ENCODE measurements around the gene CCDC187. TPM values are rescaled to one million over a fixed set of nuclear protein-coding genes. Genes with fewer than 3 reads are reported as not detected.

Gene CCDC187
- total RNA-seq, 1 experiment from 2014 or later: 0.41 TPM

- in situ Hi-C loops (cut with HindIII; ENCODE audit: low pct_unique_long_range_greater_than_20kb, low sequenced_read_pairs): no loop called here
- DNase-seq (ENCODE audit: low read depth): no peak
These were observed 37.3 kb upstream of the CCDC187 start for GRCh38 chr9:136341042-136341655.

DNA sequence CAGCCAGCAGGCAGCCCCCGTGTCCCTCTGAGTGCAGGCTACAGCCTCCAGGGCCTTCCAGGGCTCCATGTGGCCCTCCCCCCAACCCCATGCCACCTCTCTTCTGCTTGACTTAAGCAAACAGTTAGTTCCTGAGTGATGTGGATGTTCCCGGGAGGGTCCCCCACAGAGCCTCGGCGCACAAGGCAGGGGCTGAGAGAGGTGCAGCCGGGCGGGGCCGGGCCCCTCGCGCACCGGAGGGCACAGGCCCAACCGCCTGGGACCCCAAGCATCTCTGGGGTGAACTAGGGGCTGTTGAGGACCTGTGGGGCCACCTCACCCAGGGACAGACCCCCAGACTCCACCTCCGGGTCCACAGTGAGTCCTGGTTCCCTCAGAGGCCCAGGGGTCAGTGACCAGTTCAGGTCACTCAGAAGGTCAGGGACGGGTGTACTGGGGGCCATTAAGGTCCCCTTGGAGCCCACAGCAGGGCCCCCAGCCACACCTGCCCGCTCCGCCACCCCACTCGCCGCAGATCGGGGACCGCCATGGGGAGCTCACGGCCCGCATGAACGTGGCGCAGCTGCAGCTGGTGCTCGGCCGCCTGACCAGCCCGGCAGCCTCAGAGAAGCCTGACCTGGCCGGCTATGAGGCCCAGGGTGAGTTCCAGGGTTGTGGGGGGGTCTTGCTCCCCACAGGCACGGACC, 36.6 kb upstream of the CCDC187 start:
- in situ Hi-C loops (cut with HindIII; ENCODE audit: low pct_unique_long_range_greater_than_20kb, low sequenced_read_pairs): no loop called here
- no peak for DNase-seq (ENCODE audit: low read depth)

GRCh38 chr9:136339958-136340310, 36.0 kb upstream of the CCDC187 start:
- in situ Hi-C loops (cut with HindIII; ENCODE audit: low pct_unique_long_range_greater_than_20kb, low sequenced_read_pairs): no loop called here

GRCh38 chr9:136339173-136339957, 35.5 kb upstream of the CCDC187 start:
- peak; percentile 26 for DNase-seq (ENCODE audit: low read depth)
- in situ Hi-C loops (cut with HindIII; ENCODE audit: low pct_unique_long_range_greater_than_20kb, low sequenced_read_pairs): no loop called here

More at GRCh38 chr9:136339958-136340310, 36.0 kb upstream of the CCDC187 start:
- no peak for DNase-seq (ENCODE audit: low read depth)

- in situ Hi-C loops (cut with HindIII; ENCODE audit: low pct_unique_long_range_greater_than_20kb, low sequenced_read_pairs): no loop called here
- no peak for DNase-seq (ENCODE audit: low read depth)
These were observed 34.6 kb upstream of the CCDC187 start for GRCh38 chr9:136338511-136338910.

DNA sequence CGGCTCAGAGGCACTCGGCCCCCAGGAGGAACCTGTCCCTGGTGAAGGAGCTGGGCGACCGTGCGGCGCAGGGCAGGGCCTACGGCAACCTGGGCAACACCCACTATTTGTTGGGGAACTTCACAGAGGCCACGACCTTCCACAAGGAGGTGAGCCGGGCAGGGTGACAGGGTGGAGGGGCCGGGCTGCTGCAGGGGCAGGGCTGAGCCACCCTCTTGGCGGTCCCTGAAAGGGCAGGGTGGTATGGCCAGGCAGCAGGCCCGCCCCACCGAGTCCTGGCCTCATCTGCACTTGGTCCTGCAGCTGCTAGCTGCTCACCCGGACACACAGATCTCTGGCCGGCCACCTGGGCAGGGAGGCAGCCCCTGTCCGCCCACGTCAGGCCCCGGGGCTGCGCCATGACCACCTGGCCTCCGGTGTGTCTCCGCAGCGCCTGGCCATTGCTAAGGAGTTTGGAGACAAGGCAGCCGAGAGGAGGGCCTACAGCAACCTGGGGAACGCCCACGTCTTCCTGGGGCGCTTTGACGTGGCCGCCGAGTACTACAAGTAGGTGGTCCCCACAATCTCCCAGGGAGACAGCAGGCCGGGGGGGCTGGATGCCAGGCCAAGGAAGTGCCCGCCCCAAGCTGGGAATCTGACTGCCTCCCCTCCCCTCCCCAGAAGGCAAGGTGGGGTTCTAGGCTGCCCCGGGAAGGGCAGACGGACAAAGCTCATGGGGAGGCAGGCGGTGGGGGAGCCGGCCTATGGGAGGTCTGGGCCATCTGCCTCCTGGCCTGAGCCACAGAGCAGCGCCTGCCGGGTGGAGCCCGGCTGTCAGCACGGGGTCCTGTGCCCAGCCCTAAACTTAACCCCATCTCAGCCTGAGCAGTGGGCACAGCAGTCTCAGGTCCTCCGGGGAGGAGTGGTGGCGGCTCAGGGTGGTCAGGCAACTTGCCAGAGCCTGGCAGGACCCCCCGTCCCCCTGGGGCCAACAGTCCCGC, 33.8 kb upstream of the CCDC187 start:
- in situ Hi-C loops (cut with HindIII; ENCODE audit: low pct_unique_long_range_greater_than_20kb, low sequenced_read_pairs): no loop called here
- DNase-seq (ENCODE audit: low read depth): no peak

DNA sequence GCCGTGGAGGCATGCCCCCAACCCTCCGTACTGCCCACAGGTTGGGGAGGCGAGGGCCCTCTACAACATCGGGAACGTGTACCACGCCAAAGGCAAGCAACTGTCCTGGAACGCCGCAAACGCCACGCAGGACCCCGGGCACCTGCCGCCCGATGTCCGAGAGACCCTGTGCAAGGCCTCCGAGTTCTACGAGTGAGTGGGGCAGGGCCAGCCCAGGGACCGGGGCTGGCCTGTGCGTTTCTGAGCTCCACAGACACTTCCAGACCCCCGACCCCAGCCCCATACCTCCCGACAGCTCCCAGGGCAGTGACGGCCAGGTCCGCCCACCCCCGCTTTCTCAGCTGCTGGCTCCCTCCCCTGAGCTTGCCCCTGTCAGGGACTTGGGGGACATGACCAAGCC, 33.0 kb upstream of the CCDC187 start:
- in situ Hi-C loops (cut with HindIII; ENCODE audit: low pct_unique_long_range_greater_than_20kb, low sequenced_read_pairs): no loop called here

GRCh38 chr9:136336156-136336870, 32.4 kb upstream of the CCDC187 start:
- in situ Hi-C loops (cut with HindIII; ENCODE audit: low pct_unique_long_range_greater_than_20kb, low sequenced_read_pairs): no loop called here
- no peak for DNase-seq (ENCODE audit: low read depth)

More for the DNA sequence above, 33.0 kb upstream of the CCDC187 start:
- DNase-seq (ENCODE audit: low read depth): no peak

DNA sequence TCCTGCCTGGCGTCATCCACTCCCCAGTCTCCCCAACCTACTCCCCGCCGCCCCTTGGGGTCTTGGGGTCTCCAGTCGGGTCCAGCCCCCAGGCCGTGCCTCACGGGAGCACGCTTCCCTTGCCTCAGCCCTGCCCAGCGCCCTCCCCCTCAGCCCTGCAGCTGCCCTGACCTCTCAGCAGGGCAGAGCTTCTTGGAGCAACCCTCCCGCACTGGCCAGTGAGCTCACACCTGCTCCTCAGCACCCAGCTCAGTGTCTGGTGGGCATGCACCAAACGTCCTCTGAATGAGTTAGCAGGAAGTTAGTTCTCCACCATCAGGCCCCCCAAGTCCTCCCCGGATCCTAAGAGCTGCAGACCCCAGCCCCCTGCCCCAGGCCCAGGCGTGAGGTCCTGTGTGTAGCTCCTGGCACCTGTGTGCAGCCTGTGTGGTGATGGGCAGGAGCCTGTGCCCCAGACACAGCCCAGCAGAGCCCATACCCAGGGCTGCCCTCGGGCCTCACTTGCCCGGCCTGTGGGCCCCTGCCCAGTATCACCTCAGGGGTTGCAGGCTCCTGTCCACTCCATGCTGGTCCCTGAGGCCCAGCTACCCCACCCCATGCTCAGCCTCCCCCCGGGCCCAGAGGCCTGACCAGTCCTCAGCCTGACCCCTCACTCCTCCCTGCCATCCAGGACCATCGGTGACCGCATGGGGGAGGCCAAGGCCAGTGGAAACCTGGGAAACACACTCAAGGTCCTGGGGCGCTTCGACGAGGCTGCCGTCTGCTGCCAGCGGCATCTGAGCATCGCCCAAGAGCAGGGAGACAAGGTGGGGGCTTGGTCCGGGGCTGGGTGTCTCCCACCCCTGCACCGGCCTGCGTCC, 31.6 kb upstream of the CCDC187 start:
- in situ Hi-C loops (cut with HindIII; ENCODE audit: low pct_unique_long_range_greater_than_20kb, low sequenced_read_pairs): no loop called here
- no peak for DNase-seq (ENCODE audit: low read depth)

GRCh38 chr9:136334541-136334940, 30.6 kb upstream of the CCDC187 start:
- in situ Hi-C loops (cut with HindIII; ENCODE audit: low pct_unique_long_range_greater_than_20kb, low sequenced_read_pairs): no loop called here
- DNase-seq (ENCODE audit: low read depth): no peak

GRCh38 chr9:136333486-136333885, 29.6 kb upstream of the CCDC187 start:
- no peak for DNase-seq (ENCODE audit: low read depth)
- in situ Hi-C loops (cut with HindIII; ENCODE audit: low pct_unique_long_range_greater_than_20kb, low sequenced_read_pairs): no loop called here

DNA sequence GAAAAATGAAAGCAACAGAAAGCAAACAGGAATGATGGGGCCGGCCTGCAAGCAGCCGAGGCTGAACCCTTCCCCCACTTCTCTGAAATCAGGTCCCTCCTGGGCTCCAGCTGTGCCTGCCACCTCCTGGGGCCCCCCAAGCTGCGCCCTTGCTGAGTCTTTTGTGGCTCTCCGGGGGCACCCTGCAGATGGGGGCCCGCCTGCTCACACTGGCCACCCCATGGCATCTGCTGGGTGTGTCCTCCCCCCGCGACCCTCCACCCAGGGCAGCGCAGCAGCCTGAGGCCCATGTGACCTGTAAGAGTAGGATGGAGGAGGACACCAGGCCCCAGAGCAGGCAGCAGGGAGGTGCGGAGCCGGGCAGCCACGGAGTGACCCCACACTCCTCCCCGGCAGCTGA, 29.2 kb upstream of the CCDC187 start:
- in situ Hi-C loops (cut with HindIII; ENCODE audit: low pct_unique_long_range_greater_than_20kb, low sequenced_read_pairs): no loop called here

DNA sequence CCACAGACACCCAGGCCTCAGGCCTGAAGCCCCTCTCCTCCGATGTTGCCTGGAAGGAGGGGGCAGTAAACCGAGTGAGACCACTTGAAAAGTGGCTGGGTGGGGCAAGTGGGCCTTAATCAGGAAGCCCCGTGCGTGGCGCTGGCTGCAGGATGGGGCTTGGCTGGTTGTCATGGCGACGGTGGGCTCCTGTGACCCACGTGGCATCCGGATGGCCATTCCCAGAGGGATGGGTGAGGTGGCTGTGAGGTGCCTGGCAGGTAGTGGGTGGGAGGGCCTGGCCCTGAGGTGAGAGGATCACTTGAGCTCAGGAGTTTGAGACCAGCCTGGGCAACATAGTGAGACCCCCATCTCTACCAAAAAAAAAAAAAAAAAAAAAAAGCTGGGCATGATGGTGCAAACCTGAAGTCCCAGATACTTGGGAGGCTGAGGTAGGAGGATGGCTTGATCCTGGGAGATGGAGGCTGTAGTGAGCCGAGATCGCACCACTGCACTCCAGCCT, 28.6 kb upstream of the CCDC187 start:
- DNase-seq (ENCODE audit: low read depth): no peak
- in situ Hi-C loops (cut with HindIII; ENCODE audit: low pct_unique_long_range_greater_than_20kb, low sequenced_read_pairs): no loop called here

More for the DNA sequence above, 29.2 kb upstream of the CCDC187 start:
- DNase-seq (ENCODE audit: low read depth): no peak

DNA sequence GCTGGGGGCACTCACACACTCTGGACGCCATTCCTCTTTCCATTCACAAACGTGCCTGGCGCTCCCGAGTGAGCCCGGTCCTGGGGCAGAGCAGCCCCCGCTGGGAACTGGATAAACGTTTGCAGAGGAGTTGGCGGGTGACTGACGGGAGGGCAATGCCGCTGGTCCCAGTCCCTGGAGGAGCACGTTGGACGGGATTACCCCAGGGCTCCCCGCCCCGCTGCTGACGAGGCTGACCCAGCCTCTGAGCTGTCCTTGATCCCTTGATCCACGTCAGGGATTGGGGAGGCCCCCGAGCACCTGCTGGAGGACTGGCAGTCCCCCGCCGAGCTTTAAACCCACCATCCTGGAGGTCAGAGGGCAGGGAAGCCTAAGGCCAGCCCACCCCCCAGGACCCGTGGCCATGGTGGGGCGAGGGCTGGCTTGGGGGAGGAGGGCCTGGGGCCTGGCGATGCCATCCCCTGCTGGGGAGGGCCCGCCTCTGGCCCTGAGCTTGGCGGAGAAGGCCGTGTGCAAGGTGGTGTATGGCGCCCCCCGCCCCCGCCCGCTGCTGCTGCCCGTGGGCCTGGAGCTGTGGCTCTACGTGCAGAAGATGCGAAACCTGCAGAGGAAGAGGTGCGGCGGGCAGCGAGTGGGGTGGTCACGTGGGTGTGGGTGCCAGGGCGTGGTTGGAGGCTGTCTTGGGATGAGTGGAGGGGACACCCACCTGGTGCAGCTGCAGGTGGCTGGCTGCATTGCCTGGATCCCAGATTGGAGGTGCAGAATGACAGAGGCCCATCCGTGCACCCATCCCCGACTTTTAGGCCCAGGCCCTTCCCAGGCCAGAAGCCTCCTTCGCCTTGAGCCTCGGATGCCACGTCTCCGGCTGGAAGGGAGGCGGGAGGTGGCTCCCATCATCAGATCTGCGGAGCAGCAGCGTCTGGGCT, 27.9 kb upstream of the CCDC187 start:
- in situ Hi-C loops (cut with HindIII; ENCODE audit: low pct_unique_long_range_greater_than_20kb, low sequenced_read_pairs): no loop called here
- no peak for DNase-seq (ENCODE audit: low read depth)

DNA sequence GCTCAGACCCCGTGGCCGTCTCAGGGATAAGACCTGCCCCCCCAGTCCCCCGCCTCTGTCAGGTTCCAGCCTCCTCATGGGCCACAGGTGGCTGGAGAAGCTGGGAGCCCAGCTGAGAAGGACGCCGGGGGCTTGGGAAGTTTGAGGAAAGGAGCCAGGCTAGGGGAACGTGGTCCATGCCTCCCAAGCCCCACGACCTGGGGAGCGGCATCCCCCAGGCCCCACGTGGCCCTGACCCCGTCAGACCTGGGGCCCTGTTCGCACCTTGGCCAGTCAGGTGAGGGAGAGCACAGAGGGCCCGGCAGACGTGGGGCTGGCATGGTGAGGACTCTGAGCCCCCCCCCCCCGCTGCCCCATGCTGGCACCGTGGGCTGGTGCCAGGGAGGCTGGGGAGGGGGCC, 27.1 kb upstream of the CCDC187 start:
- no peak for DNase-seq (ENCODE audit: low read depth)
- in situ Hi-C loops (cut with HindIII; ENCODE audit: low pct_unique_long_range_greater_than_20kb, low sequenced_read_pairs): no loop called here

Measured in Caki2 (cell line).